ENCODE data around the gene MYO1H. TPM values are rescaled to one million over a fixed set of nuclear protein-coding genes. Genes with fewer than 3 reads are reported as not detected.

The MYO1H gene
- total RNA-seq, 2 experiments from 2014 or later = not detected

- H3K36me3 Mint-ChIP-seq (ENCODE audit: low read depth) = no peaks in the 10 kb centered on the region
- H3K9me3 Mint-ChIP-seq = peaks cover 2% of the 10 kb centered on the region
- Histone ChIP-seq H3K4me3 (ENCODE audit: low read length) (no peak overlapping the region), H3K9me3 (ENCODE audit: control insufficient read depth in 1 of 2, insufficient read depth in 1 of 2, low read length in 2 of 2) (no peaks in the 10 kb centered on the region), H3K27me3 (ENCODE audit: control insufficient read depth in 1 of 2, insufficient read depth in 2 of 2, low read length in 2 of 2) (peaks cover 0 to 7% of the 10 kb centered on the region in 2 experiments), H3K27ac (ENCODE audit: low read depth in 1 of 2, low read length in 2 of 2) (no peak overlapping the region), H3K4me1 (ENCODE audit: insufficient read depth, low read length) (no peaks in the 10 kb centered on the region), H3K36me3 (ENCODE audit: insufficient read depth, low read length) (no peaks in the 10 kb centered on the region)
- no peaks in the 10 kb centered on the region for H3K4me1 Mint-ChIP-seq (ENCODE audit: low read depth)
- H3K27me3 Mint-ChIP-seq = peaks cover 36% of the 10 kb centered on the region
- no peak for TF ChIP-seq CTCF (IDR thresholded peaks at IDR 0.05)
- H3K27ac Mint-ChIP-seq = no peak overlapping the region
- H3K4me3 Mint-ChIP-seq = no peak overlapping the region
- DNase-seq (no peak), ATAC-seq (ENCODE audit: poor library complexity) (no peak)
- intact Hi-C loops (cut with DNase I, micrococcal nuclease) = no loop called here
- CTCF ChIA-PET = no interaction called here
- POLR2A ChIA-PET = no interaction called here
These were observed 4.0 kb upstream of the MYO1H start for GRCh38 chr12:109343677-109344076.

- H3K4me1 ChIP-seq (ENCODE audit: insufficient read depth, low read length) = no peaks in the 10 kb centered on the region
- H3K4me1 Mint-ChIP-seq (ENCODE audit: low read depth) = no peaks in the 10 kb centered on the region
- CTCF ChIA-PET = no interaction called here
- POLR2A ChIA-PET = no interaction called here
- H3K27ac Mint-ChIP-seq = no peak overlapping the region
- H3K36me3 ChIP-seq (ENCODE audit: insufficient read depth, low read length) = no peaks in the 10 kb centered on the region
- no peak overlapping the region for H3K27ac ChIP-seq (ENCODE audit: low read depth in 1 of 2, low read length in 2 of 2)
- H3K4me3 Mint-ChIP-seq = no peak overlapping the region
- no peaks in the 10 kb centered on the region for H3K9me3 ChIP-seq (ENCODE audit: control insufficient read depth in 1 of 2, insufficient read depth in 1 of 2, low read length in 2 of 2)
- peaks cover 0 to 7% of the 10 kb centered on the region in 2 experiments for H3K27me3 ChIP-seq (ENCODE audit: control insufficient read depth in 1 of 2, insufficient read depth in 2 of 2, low read length in 2 of 2)
- peaks cover 2% of the 10 kb centered on the region for H3K9me3 Mint-ChIP-seq
- intact Hi-C loops (cut with DNase I, micrococcal nuclease) = no loop called here
- H3K4me3 ChIP-seq (ENCODE audit: low read length) = no peak overlapping the region
- no peak for ATAC-seq (ENCODE audit: poor library complexity)
- H3K27me3 Mint-ChIP-seq = peaks cover 32% of the 10 kb centered on the region
- DNase-seq = no peak
- H3K36me3 Mint-ChIP-seq (ENCODE audit: low read depth) = no peaks in the 10 kb centered on the region
- TF ChIP-seq CTCF (IDR thresholded peaks at IDR 0.05) = no peak
These were observed 2.3 kb upstream of the MYO1H start for GRCh38 chr12:109345428-109345827.

GRCh38 chr12:109346920-109347319 is 780 bp upstream of the MYO1H start:
- CTCF ChIA-PET = no interaction called here
- TF ChIP-seq CTCF (IDR thresholded peaks at IDR 0.05) = no peak

More at GRCh38 chr12:109346920-109347319, 780 bp upstream of the MYO1H start:
- H3K36me3 ChIP-seq (ENCODE audit: insufficient read depth, low read length) = no peaks in the 10 kb centered on the region
- H3K27me3 ChIP-seq (ENCODE audit: control insufficient read depth in 1 of 2, insufficient read depth in 2 of 2, low read length in 2 of 2) = peaks cover 0 to 5% of the 10 kb centered on the region in 2 experiments
- peaks cover 33% of the 10 kb centered on the region for H3K27me3 Mint-ChIP-seq
- H3K4me1 ChIP-seq (ENCODE audit: insufficient read depth, low read length) = no peaks in the 10 kb centered on the region
- no peak overlapping the region for H3K27ac Mint-ChIP-seq
- DNase-seq (no peak), ATAC-seq (ENCODE audit: poor library complexity) (no peak)
- H3K9me3 ChIP-seq (ENCODE audit: control insufficient read depth in 1 of 2, insufficient read depth in 1 of 2, low read length in 2 of 2) = no peaks in the 10 kb centered on the region
- no peak overlapping the region for H3K4me3 ChIP-seq (ENCODE audit: low read length)
- H3K36me3 Mint-ChIP-seq (ENCODE audit: low read depth) = no peaks in the 10 kb centered on the region
- intact Hi-C loops (cut with DNase I, micrococcal nuclease) = no loop called here
- H3K27ac ChIP-seq (ENCODE audit: low read depth in 1 of 2, low read length in 2 of 2) = no peak overlapping the region
- no peaks in the 10 kb centered on the region for H3K4me1 Mint-ChIP-seq (ENCODE audit: low read depth)
- POLR2A ChIA-PET = no interaction called here
- H3K9me3 Mint-ChIP-seq = peaks cover 2% of the 10 kb centered on the region
- H3K4me3 Mint-ChIP-seq = no peak overlapping the region
